ENCODE measurements around the gene ZKSCAN8.

Gene ZKSCAN8

GRCh38 chr6:28167926-28168325 is 26.2 kb downstream of the ZKSCAN8 start:
- Histone ChIP-seq H3K27me3 (replicated peaks; ENCODE audit: control insufficient read depth, insufficient read depth, low read length) (no peaks in the 10 kb centered on the region), H3K4me3 (replicated peaks; ENCODE audit: low read depth, low read length) (no peak overlapping the region), H3K36me3 (ENCODE audit: control insufficient read depth, insufficient read depth, low read length) (no peaks in the 10 kb centered on the region)
- no peak for DNase-seq (ENCODE audit: extremely low read depth, insufficient read length)
- no peak for TF ChIP-seq CTCF (IDR thresholded peaks at IDR 0.05; ENCODE audit: insufficient read depth, low read length, poor library complexity, severe bottlenecking)

GRCh38 chr6:28171271-28171670 is 29.6 kb downstream of the ZKSCAN8 start:
- no peak for TF ChIP-seq CTCF (IDR thresholded peaks at IDR 0.05; ENCODE audit: insufficient read depth, low read length, poor library complexity, severe bottlenecking)
- H3K4me3 ChIP-seq (replicated peaks; ENCODE audit: low read depth, low read length) = no peak overlapping the region
- DNase-seq (ENCODE audit: extremely low read depth, insufficient read length) = no peak
- H3K27me3 ChIP-seq (replicated peaks; ENCODE audit: control insufficient read depth, insufficient read depth, low read length) = no peaks in the 10 kb centered on the region
- H3K36me3 ChIP-seq (ENCODE audit: control insufficient read depth, insufficient read depth, low read length) = no peaks in the 10 kb centered on the region

GRCh38 chr6:28172006-28172405 is 30.3 kb downstream of the ZKSCAN8 start:
- no peak for DNase-seq (ENCODE audit: extremely low read depth, insufficient read length)
- TF ChIP-seq CTCF (IDR thresholded peaks at IDR 0.05; ENCODE audit: insufficient read depth, low read length, poor library complexity, severe bottlenecking) = no peak

GRCh38 chr6:28176373-28176772 is 34.7 kb downstream of the ZKSCAN8 start:
- TF ChIP-seq CTCF (IDR thresholded peaks at IDR 0.05; ENCODE audit: insufficient read depth, low read length, poor library complexity, severe bottlenecking) = no peak
- no peak for DNase-seq (ENCODE audit: extremely low read depth, insufficient read length)
- H3K4me3 ChIP-seq (replicated peaks; ENCODE audit: low read depth, low read length) = no peak overlapping the region
- H3K36me3 ChIP-seq (ENCODE audit: control insufficient read depth, insufficient read depth, low read length) = no peaks in the 10 kb centered on the region
- no peaks in the 10 kb centered on the region; the same call in 1 of the 2 replicates for H3K27me3 ChIP-seq (replicated peaks; ENCODE audit: control insufficient read depth, insufficient read depth, low read length)

More at GRCh38 chr6:28172006-28172405, 30.3 kb downstream of the ZKSCAN8 start:
- H3K27me3 ChIP-seq (replicated peaks; ENCODE audit: control insufficient read depth, insufficient read depth, low read length) = no peaks in the 10 kb centered on the region
- no peaks in the 10 kb centered on the region for H3K36me3 ChIP-seq (ENCODE audit: control insufficient read depth, insufficient read depth, low read length)
- no peak overlapping the region for H3K4me3 ChIP-seq (replicated peaks; ENCODE audit: low read depth, low read length)

- Histone ChIP-seq H3K36me3 (ENCODE audit: control insufficient read depth, insufficient read depth, low read length) (no peaks in the 10 kb centered on the region), H3K4me3 (replicated peaks; ENCODE audit: low read depth, low read length) (no peak overlapping the region), H3K27me3 (replicated peaks; ENCODE audit: control insufficient read depth, insufficient read depth, low read length) (no peaks in the 10 kb centered on the region; the same call in 1 of the 2 replicates)
- TF ChIP-seq CTCF (IDR thresholded peaks at IDR 0.05; ENCODE audit: insufficient read depth, low read length, poor library complexity, severe bottlenecking) = no peak
- no peak for DNase-seq (ENCODE audit: extremely low read depth, insufficient read length)
Observed at GRCh38 chr6:28182255-28182654, 40.6 kb downstream of the ZKSCAN8 start.

Measured in GM06990 (cell line).